Fibroblast of the aortic adventitia (primary cell): ENCODE results near the gene TMCC2. TPM values are rescaled to one million over a fixed set of nuclear protein-coding genes. Genes with fewer than 3 reads are reported as not detected.

Experiments
- DNase-seq: peaks from one replicate; pipeline ENCODE4 v3.0.0-alpha.2; 2010; ENCODE audit warnings: low read depth
- H3K4me3 ChIP-seq: 2 replicates; pipeline ENCODE4 v1.5.1; 2011; ENCODE audit warnings: low read depth, mild to moderate bottlenecking, control low read depth, low read length, moderate library complexity
- CTCF ChIP-seq: IDR thresholded peaks from 2 replicates; pipeline ENCODE4 v1.5.1; 2011; ENCODE audit warnings: mild to moderate bottlenecking, low read length, control low read depth, inconsistent platforms; ENCODE audit not compliant: insufficient read depth
- total RNA-seq: library from RNA; depleted of rRNA; stranded (reverse); fragments of >200 nt; gene quantifications from 2 replicates; pipeline ENCODE4 v1.2.3, GENCODE V29; 2012; ENCODE audit warnings: low replicate concordance

The TMCC2 gene
- total RNA-seq, 1 donor = 2.5 TPM

GRCh38 chr1:205188098-205188497, 39.6 kb upstream of the TMCC2 start:
- no peak for TF ChIP-seq CTCF
- H3K4me3 ChIP-seq = no peak overlapping the region
- peak; percentile 26 for DNase-seq

- H3K4me3 ChIP-seq = no peak overlapping the region
- no peak for DNase-seq
- no peak for TF ChIP-seq CTCF
Observed at GRCh38 chr1:205188596-205188995, 39.1 kb upstream of the TMCC2 start.

GRCh38 chr1:205189131-205189530, 38.6 kb upstream of the TMCC2 start:
- H3K4me3 ChIP-seq = no peak overlapping the region
- TF ChIP-seq CTCF = no peak
- no peak for DNase-seq

GRCh38 chr1:205190845-205191577, 36.7 kb upstream of the TMCC2 start:
- no peak for TF ChIP-seq CTCF
- DNase-seq = peak; percentile 65
- no peak overlapping the region for H3K4me3 ChIP-seq

- TF ChIP-seq CTCF = no peak
- no peak overlapping the region for H3K4me3 ChIP-seq
- DNase-seq = no peak
Observed at GRCh38 chr1:205191622-205192021, 36.1 kb upstream of the TMCC2 start.

GRCh38 chr1:205192287-205192686, 35.5 kb upstream of the TMCC2 start:
- DNase-seq = no peak
- no peak for TF ChIP-seq CTCF
- H3K4me3 ChIP-seq = no peak overlapping the region
